Stimulated activated CD4-positive, alpha-beta T cell treated with anti-CD3 and anti-CD28 coated beads, Interleukin-4, amount 100 ng/mL, for 24 hours (primary cell): Measurements from ENCODE around the gene ADAMTS18.
A peak's percentile ranks its signal among the peaks of the same experiment; 100 is the strongest.
"Not testable (repeated sequence)": the region's sequence is repeated elsewhere in the genome, so short reads cannot be mapped to it uniquely, and the experiment has no call there.

Source experiments
- DNase-seq: peaks from one replicate; pipeline ENCODE4 v3.0.0-alpha.2; 2020

Gene ADAMTS18

DNA sequence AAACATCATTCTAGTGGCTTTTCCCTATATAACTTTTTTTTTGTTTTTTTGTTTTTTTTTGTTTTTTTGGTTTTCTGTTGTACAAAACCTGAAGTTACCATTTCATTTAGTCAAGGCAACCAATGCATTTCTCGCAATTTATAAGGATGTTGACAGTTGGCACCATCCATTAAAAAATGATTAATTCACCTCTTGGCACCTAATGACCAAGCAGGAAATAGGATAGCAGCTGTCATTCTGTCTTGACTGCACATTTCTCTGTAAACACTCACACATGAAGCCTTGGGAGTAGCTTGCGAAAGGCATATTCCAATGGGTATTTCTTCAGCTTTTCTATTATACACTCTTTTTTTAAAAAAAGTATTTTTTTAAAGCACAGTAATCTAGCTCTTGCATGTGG, 158.2 kb downstream of the ADAMTS18 start:
- DNase-seq: no peak

DNA sequence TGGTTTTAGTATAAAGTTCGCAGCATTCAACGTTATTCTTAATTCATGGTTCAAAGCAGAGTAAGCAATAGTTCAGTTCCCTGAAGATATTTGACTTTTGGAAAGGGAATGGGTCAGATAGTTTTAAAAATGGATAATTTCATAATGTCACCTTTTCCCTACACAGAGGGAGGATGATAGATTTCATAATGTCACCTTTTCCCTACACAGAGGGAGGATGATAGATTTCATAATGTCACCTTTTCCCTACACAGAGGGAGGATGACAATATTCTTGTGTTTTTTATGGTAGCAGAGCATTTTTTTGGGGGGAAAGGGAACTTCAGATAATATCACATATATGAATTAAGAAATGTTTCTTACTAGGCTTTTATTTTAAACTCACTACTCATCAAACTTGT, 159.5 kb downstream of the ADAMTS18 start:
- not testable (repeated sequence) for DNase-seq

DNA sequence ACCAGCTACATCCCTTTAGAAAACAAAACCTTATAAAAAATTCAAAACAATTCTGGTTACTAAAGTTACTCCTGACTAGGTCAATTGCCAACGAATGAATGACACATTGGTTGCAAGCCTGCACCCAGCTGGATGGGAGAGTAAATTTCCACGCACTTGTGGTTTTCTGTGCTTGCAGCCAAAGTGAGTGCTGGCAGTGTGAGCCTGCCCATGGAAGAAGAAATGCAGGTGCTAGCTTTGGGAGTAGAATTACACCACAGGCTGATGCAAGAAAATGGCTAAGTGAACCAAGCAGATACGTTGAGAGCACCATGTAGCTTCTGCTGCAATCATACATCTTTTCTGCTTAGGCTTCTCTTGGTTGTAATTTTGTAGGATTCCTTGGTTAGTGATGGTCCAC, 161.0 kb downstream of the ADAMTS18 start:
- DNase-seq: no peak

GRCh38 chr16:77271532-77272426, 163.1 kb downstream of the ADAMTS18 start:
- DNase-seq: no peak

GRCh38 chr16:77266185-77266584, 168.6 kb downstream of the ADAMTS18 start:
- DNase-seq: not testable (repeated sequence)

DNA sequence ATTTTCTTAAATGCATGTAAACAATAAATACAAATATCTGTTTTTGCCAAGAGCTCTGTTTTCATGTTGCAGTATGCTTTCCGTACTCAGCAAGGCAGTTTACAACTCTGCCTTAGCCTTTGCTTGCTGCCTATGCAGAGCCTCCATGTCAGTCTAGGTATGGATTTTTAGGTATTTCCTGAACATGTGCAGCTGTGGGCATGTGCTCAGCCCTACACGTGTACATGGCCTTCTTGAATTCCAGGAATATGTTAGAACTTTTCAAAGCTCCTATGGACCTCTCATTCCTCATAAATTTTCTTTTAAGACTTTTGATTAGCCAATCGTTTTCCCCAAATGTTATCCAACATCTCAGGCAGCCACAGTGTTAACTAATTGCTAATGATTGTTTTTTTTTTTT, 171.9 kb downstream of the ADAMTS18 start:
- no peak for DNase-seq

- DNase-seq: no peak
These were observed 184.4 kb downstream of the ADAMTS18 start for GRCh38 chr16:77250400-77250799.

DNA sequence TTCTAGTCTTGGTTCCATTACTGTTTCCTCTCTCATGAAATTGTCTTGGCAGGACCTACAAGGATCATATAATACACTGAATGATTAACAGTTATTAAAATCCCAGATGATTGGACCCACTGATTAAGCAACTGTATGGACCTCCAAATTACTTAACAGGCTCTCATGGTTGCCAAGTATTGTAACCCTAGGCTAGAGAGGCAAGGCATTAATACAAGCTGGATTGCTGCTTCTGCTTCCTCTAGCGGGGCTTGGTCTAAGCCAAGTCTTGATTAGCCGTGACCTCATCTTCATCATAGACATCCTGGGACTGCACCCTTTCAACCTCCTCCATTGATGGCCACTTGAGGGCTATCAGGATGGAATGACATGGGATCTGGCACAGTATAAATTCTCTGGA, 188.7 kb downstream of the ADAMTS18 start:
- DNase-seq: no peak

- DNase-seq: not testable (repeated sequence)
These were observed 192.4 kb downstream of the ADAMTS18 start for GRCh38 chr16:77242471-77242870.

DNA sequence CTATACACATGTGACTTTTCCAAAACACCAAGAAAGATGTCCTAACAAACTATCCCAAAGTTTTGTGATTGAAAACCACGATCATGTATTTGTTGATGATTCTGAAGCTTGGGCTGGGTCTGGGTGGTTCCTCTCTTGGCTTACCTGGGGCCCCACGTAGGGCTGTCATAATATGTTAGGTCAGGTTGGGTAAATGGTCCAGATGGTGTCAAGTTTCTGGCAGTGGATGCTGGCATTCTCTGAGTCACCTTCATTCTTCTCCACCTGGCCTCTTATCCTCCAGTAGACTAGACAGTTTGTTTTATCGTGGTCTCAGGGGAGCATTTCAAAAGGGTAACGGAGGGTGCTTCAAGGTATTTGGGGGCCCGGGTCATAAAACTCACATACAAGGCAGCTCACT, 196.2 kb downstream of the ADAMTS18 start:
- DNase-seq: no peak

DNA sequence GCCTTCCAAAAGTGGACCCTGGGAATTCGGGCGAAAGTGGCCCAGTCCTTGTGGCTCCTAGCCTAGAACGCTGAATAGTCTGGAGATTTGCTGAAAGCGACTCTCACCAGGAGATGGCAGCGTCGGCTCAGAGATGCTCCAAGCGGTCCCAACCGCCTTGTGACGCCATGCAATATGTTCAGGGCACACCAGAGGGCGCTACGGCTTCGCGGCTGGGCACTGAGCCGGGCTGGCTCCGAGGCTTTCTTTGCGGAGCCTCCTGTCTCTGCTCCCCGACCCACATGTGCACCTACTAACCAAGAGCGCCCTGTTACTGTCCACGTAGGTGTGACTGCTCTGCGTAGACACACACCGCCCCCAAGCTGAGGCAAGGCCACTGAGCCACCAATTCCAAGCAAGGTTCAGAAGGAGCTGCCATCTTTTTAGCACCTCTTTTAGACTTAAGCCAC, 198.7 kb downstream of the ADAMTS18 start:
- DNase-seq: peak; percentile 89

GRCh38 chr16:77234611-77235010, 200.2 kb downstream of the ADAMTS18 start:
- no peak for DNase-seq

DNA sequence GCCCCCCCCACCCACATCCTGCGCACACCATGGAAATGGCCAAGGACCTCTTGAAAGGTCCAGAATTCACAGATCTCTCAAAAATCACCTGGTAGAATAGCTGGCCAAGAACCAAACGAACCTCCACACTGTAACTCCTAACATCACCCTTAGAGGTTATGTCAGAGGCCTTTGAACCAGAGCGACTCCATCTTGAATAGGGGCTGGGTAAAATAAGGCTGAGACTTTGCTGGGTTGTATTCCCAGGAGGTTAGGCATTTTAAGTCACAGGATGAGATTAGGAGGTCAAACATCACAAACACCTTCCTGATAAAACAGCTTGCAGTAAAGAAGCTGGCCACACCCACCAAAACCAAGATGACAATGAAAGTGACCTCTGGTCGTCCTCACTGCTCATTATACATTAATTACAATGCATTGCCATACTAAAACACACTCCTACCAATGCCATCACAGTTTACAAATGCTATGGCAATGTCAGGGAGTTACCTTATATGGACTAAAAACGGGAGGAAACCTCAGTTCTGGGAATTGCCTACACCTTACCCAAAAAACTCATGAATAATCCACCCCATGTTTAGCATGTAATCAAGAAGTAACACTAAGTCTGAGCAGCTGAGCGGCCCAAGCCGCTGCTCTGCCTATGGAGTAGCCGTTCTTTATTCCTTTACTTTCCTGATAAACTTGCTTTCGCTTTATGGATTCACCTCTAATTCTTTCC, 200.9 kb downstream of the ADAMTS18 start:
- no peak for DNase-seq
